ENCODE results near the gene FBXO2.

FBXO2 gene, protein sequence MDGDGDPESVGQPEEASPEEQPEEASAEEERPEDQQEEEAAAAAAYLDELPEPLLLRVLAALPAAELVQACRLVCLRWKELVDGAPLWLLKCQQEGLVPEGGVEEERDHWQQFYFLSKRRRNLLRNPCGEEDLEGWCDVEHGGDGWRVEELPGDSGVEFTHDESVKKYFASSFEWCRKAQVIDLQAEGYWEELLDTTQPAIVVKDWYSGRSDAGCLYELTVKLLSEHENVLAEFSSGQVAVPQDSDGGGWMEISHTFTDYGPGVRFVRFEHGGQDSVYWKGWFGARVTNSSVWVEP

DNA sequence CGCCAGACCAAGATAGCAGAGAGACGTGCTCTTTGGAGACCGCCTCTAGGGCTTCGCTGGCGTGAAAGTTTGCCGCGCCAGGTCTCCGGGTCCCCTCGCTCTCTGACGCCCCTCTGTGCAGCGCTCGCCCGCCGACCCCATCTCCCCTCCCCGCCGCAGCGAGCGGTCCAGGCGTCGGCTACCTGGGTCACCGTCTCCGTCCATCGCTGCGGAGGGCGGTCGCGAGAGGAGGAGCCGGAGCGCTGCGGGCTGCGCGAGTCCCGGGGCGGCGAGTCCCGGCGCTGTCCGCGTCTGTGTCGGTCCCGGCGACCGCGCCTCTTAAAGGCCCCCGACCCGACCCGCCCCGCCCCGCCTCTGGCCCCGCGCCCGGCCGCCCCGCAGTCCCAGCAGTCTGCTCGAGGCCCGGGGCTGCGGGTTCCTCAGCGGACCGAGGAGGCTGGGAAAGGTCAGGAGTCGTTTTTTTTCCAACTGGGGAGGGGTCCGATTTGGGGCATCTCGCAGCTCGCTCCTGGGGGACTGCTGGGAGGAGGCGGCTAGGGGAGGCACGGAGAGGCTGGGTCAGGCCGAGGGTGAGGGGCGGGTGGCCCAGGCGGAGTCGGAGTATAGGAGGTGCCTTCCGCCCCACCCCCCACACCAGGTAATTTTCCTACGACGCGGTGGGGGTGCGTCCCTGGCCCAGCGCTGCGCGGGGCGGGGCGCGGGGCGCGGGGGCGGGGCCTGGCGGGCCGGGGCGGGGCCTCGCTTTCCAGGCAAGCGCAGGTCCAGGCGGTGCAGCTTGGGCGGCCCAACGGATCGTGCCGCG, at the start of gene FBXO2, which contains the start of gene FBXO44:
FBXO2 (minus strand) TSS at position 293 of the 802 bp plus-strand sequence; CDS start at position 204, 89 bp downstream.
FBXO44 (plus strand) TSS at position 741 of the 802 bp plus-strand sequence. CDS start 959 bp downstream, outside the sequence.
- FAIRE-seq = no peak

DNA sequence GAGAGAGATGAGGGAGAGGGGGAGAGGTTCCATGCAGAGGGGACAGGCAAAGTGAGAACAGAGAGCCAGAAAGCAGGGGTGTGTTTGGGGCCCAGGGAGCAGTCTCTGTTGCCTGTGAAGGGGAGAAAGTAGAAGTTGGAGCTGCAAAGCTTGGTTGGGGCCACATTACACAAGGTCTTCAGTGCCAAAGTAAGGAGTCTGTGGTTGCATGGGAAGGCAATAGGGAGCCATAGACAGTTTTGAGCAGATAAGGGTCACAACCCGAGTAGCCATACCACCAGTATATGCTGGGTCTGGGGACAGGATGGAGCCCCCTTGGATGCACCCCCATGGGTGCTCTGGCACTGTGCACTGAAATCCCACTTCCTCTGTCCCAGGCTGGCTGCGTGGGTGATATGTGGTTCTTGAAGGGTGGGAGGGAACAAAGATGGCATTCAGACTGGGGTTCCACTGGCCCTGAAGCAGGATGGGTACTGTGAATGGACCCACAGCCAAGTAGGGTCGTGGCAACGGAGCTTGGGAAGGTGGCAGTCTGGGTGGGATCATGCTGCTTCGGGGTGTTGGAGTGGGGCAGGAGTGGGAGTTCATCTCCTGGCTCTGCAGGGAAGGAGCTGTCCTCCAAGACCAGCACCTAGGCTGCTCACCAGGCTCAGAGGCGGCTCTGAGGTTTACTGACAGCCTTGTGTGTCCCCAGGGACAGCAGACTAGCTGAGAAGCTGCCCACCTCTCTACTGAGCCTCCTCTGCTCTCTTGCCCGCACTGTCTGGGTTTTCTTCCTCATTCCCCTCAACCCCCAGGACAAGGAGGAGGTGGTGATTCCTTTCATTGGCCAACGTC, 49.3 kb upstream of the FBXO2 start:
- FAIRE-seq = no peak

DNA sequence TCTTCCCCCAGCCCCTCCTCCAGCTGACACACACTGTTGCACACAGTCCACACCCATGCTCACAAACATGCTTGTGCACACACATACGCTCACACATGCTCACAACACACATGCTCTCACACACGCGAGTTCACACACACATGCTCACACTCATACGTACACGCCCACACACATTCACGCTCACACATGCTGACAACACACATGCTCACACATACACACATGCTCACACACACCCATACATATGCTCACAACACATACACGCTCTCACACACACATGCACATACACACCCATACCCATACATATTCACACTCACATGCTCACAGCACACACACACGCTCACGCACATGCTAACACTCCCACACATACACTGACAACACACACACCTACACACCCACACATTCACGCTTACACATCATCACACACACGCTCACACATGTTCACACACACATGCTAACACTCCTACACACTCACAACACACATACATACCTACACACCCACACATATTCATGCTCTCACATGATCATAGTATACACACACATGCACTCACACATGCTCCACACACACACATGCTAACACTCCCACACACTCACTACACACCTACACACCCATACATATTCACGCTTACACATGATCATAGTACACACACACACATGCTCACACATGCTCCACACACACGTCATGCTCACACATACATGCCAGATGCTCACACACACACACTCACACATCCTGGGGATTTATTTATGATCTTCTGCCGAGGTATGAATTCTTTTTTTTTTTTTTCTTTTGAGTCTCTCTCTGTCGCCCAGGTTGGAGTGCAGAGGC, 48.0 kb upstream of the FBXO2 start:
- no peak for FAIRE-seq

DNA sequence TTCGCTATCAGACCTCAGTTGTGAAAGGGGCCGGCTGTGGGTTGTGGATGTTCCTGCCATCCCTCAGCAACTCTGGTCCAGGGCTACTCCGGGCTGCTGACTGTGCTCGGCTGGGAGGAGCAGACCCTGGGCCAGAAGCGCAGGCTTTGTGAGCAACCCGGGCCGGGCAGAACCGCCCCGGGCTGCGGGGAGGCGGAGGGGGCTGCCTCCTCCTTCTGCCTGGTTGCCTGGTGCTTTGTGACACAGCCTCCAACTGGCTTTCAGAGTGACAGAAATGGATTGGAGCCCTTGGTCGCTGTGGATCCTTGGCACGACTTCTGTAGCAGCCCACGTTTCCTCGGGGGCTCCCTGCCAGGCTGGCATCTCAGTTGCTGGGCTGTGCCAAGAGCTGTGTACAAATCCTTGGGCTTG, 47.3 kb upstream of the FBXO2 start:
- no peak for FAIRE-seq

DNA sequence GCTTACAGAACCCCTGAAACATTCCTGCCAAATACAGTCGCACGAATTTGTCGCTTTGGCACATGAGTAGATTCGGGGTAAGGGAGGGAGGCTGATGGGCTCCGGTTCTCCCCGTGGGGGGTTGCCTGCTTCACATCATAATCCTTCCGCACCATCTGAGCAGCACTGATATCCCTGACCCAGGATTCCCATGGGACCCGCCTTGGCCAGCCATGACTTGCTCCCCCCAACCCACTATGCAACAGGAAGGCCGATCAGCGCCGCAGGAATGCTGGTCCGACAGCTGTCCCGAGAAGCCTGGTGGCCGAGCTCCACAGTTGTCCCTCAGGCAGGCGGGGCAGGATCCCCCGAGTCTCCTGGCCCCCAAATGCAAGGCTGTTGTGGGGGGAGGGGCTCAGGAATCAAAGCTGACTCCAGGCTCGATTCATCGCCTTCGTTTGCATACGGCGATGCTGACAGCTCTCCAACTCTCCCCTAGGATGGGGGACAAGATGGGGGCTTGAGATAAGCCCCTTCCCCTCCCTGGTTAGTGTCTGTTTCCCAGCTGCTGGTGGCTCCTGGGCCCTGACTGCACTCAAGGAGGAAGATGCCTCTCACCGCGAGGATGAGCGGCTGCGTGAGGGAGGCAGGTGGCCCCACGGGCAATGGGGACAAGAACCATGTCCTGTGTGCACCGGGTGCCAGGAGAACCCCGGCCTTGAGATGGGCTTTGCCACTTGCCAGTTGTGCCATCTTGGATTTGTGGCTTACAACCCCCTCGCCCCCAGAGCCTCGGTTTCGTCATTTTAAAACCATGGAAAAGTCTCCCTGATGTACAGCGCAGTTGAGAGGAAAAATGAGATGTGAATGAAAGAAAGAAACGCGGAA, 46.6 kb upstream of the FBXO2 start:
- no peak for FAIRE-seq

DNA sequence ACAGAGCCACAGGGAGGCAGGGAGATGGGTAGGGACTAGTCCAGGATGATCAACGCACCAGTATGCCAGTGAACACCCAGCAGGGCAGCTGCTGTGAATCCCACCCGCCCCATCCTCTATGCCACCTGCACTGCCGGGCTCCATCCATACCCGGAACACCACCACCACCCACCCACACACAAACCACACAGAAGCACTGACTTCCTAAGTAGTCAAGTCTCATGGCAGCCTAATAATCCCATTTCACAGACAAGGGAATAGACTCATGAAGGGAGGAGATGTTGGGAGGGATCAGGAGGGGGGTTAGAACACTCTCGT, 43.6 kb upstream of the FBXO2 start:
- FAIRE-seq = no peak

DNA sequence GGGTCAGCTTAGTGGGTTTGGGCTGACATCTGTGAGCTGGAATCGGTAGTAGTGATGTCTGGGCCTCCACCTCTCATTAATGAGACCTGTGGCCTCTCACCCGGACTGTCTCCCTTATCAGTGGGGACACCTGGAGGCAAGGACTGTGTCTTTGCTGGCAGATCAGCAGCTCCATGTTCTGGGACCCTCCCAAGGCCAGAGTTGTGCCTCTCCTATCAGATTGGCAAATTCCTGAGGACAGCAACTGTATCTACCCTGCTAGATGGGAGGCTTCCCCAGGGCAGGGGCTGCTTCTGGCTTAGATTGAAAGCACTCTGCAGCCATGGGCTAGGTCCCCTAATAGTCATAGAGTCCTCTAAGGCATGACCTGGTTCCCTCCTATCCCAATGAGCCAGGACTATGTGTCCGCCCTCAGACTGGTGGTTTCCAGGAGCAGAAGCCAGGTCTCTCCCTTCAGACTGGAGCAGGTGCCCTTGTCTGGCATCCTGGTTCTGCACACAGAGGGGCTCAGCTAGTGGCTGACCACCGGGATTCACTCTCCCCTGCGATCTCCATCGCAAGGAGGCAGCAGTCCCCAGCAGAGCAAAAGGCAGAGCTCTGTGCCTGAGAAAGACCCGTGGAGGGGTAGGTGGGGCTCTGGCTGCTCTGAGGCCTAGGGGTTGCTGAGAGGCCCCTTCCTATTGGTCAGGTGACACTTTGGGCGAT, 43.1 kb upstream of the FBXO2 start:
- FAIRE-seq = no peak

DNA sequence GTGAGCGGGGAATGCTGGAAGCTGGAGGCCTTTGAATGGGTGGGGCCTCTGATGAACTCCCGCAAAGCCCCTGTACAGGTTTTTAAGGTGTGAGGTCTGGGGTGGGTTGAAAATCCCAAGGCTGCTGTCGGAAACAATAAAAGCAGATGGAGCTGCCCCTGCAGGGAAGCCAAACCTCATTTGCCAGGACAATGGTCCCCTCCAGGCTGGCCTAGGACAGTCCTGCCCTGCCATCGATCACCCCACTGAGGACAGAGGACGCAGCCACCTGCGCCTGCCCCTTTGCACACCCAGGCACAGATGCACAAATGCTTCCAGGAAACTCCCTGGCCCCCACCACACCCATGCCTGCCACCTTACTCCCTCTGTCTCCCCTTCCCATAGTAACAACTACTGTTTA, 41.6 kb upstream of the FBXO2 start:
- no peak for FAIRE-seq

DNA sequence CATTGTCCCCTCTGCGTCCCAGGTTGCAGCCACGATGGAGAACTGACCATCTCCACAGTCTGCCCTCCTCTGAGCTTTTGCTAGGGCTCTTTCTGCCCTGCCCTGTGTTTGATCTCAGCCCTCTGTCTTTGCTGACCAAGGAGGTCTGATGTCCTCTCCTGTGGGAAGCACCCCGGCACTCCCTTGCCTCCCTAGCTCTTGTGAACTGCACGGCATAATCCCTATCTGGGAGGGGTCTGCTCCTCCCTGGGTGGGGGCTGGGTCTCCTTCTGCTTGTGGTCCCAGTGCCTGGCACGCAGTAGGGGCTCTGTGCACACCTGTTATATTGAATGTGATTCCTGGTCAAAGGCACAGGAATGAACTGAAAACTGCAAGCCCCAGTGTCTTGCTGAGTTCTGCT, 39.7 kb upstream of the FBXO2 start:
- FAIRE-seq = no peak

DNA sequence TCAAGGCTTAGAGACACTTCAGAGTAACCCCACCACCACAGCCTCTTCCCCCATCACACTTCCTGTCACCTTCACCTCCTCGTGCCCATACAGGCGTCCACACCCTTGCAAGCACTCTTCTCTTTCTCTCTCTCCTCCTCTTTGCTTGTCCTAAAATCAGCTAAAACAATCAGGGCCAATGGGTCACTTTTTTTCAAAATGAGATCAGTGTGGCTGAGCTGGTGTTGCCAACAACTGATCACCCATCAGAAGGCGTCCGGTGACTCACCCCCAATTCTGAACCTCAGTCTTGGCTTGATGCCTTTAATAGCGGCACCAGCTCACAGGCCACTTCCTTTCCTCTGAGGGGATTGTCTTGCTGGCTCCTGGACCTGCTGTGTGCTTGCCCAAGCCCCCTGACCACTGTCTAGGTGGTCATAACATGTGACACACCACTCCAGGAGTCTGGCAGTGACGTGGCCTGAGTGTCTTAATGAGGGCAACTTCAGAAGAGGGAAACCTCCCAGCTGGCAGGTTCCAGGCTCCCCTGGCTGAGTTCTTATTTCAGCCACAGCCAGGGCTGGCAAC, 38.9 kb upstream of the FBXO2 start:
- no peak for FAIRE-seq

DNA sequence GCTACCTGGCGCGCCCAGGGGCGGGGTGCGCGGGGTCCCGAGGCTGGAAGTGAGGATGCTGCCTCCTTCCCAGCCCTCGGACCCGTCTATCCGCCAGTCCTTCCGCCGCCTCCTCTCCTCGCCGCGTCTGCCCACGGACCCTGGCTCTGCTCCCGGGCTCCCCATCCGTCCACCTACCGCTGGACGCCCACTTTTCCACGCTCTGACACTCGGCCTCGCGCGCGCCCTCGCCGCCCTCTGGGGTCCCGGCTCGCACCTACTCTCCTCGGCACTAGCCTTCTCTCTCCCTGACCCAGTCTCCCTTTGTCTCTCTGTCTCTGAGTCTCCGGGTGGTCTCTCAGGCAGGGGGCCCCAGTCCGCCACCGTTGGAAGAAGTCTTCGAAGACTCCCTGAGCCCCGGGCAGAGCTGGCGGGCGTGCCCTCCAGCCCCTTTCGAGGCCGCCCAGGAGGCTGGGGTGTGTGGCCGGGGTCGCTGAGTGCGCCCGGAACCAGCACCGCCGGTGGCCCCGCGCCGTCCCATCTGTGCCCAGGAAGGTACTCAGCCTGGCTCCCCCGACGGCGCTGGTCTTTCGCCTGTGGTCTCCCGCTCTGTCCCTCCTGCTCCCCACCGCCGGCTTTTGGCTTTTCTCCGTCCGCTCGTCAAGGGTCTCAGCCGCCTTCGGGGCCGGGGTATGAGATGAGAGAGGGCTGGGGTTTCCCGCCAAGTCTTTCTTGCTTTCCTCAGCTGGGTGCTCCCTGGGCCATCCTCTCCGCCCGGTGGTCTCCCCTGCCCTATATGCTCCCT, 37.9 kb upstream of the FBXO2 start:
- no peak for FAIRE-seq

DNA sequence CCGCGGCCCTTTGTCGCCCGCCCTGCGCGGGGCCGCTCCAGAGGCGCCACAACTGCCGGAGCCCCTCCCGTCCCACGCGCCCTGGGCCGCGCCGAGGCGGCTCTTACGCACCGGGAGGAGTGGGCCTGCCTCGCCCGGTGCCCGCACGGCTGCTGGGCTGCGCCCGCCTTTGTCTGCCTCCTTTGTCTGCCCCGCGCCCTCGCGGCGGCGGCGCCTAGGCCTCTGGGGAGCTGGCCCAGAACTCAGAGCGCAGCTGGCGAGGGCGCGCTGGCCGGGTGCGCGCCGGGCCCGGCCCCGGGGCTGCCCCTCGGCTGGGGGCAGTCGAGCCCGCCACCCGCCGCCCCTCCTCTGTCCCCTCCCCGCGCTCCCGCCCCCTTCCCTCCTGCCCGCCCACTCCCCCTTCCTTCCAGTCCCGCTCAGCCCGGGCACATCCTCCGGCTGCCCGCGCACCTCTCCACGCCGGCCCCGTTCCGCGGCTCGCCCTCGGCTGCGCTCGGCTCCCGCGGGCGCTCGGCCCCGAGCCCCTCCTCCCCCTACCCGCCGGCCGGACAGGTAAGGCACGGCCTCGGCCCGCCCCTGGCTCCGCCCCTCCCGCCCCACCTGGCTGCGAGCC, 37.2 kb upstream of the FBXO2 start, which contains the start of gene DRAXIN:
DRAXIN (plus strand) TSS at position 409 of the 613 bp plus-strand sequence. CDS start 14,549 bp downstream, outside the sequence.
- FAIRE-seq = no peak

DNA sequence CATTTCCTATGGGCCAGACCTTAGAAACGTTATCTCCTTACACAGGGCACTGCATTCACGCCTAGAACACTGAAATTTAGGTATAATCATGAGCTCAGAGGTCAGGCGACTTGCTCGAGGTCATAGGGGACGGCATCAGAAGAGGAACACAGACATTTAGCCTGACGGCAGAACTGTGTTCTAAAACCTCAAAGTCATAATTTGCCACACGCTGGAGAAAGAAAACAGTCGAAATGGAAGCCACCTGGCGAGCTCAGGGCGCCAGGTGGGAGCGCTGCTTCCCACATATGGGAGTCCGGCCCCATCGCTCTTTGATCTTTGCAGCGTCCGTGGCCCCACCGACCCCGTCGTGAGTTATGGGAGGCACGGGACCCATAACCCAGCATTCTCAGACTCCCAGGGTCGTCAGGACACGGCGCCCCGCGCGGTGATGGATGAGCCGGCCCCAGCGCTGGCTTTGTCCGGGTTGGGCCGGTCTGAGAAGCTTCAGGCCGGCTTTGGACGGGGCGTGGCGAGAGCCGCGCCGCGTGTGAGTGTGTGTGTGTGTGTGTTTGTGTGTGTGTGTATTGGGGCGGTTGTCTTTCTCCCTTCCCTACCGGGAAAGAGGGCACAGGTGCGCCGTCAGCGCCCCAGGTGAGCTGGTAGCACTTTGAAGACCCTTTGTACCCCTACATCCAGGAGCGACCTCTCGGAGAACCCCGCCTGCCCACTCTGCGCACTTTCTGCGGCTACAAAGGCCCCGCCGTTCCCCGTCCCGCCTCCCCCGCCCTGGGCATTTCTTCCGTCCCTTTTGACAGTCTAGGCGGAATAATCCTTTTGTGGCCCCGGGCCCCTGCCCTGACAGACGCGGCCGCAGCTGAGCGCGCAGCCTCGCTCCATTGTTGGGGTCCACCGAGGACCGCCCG, 36.4 kb upstream of the FBXO2 start:
- FAIRE-seq = no peak

DNA sequence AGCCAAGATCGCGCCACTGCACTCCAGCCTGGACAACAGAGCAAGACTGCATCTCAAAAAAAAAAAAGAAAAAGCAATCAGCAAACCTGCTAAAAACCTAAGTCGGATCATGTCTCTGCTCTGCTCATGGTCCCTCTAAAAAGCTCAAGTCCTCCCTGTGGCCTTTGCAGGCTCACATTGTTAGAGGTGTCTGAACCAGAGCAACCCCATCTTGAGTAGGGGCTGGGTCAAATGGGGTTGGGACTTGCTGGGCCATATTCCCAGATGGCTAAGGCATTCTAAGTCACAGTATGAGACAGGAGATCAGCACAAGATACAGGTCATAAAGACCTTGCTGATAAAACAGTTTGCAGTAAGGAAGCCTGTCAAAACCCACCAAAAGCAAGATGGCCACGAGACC, 34.3 kb upstream of the FBXO2 start:
- no peak for FAIRE-seq

DNA sequence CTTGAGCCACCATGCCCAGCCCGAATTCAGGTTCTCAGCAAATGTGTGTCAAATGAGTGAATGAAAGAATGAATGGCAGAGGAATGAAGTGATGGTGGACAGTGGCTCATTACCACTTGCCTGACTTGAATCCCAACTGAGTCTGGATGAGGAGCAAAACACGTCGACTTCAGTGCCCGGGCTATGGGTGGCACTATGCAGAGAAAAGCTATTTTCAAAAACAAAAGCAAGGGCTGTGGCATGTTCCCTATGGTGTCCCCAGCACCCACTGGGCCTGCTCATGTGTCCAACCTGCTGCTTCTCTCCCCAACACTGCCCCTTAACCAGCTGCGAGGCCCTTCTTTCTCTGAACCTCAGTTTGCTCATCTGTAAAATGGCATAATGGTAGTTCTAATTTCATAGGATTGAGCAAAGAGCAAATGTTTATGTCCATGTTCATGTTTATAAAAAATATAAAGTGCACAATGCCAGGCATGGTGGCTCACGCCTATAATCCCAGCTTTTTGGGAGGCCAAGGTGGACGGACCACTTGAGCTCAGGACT, 31.1 kb upstream of the FBXO2 start:
- no peak for FAIRE-seq

DNA sequence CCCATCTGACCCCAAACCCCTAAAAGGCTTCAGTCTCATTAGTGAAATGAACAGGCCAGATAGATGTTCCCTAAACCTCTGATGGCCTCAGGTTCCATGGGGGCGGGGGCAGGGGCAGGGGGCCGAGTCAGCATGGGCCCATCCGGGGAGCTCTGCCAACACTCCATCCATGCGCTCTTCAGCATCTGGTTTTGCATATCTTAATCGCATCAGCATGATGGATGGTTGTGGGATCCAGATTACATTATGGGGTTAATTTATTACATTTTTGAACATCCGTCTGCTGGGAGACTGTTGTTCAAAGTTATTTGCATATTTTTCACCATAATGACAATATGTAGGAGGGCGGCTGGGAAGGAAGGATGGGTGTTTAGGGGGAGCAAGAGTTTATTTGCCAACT, 29.8 kb upstream of the FBXO2 start:
- no peak for FAIRE-seq

DNA sequence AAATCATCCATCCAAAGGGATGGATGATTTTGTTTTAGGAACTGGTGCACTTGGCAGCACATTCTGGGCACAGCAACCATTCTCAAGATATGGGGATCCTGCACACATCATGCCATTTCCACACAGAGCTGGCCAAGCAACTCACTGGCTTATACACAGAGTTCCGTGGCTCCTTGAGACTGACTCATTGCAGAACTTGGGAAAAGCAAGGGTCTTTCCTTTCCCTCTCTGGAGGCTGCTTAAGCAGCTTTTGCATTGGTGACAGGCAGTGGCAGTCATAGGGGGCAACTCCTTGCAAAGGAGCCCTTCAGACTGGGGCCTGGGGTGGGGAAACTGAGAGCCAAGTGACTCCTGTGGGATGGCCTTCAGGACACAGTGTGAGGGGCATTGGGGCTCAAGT, 28.6 kb upstream of the FBXO2 start:
- no peak for FAIRE-seq

DNA sequence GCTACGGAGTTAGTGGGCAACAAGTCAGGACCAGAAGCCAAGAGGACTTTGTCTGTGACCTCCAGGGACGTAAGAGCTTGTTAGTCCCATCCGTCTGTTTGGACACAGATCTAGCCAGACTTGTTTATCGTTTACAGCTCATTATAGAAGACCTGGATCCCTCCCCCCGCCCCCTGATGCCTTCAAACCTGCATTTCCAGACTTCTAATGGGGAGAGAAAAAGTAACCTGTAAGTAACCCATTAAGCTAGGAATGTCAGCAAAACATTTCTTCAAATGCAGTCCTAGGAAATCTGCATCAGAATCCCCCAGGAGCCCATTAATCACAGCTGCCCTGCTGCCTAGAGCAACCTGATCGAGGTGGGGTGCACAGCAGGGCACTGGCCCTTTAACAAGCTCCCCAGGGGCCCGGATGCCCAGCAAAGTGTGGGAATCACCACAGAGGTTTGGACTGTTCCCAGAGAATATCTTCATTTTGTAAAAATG, 28.1 kb upstream of the FBXO2 start:
- no peak for FAIRE-seq
